Osteoblast (primary cell): Measurements from ENCODE around the gene CLSTN2. TPM values are rescaled to one million over a fixed set of nuclear protein-coding genes. Genes with fewer than 3 reads are reported as not detected.

Experiments
- DNase-seq: peaks from one replicate; pipeline ENCODE4 v3.0.0; 2011; ENCODE audit warnings: low spot score, mixed read lengths; ENCODE audit not compliant: insufficient read length; ENCODE audit errors: missing footprints
- H2AFZ ChIP-seq: 2 replicates; pipeline ENCODE4 v1.6.0; 2011; ENCODE audit warnings: mild to moderate bottlenecking, low read length
- H3K27ac ChIP-seq: 2 replicates; pipeline ENCODE4 v1.5.1; 2011; ENCODE audit warnings: mild to moderate bottlenecking, low read depth, low read length, moderate library complexity
- H3K27me3 ChIP-seq: 2 replicates; pipeline ENCODE4 v1.6.0; 2012; ENCODE audit warnings: mild to moderate bottlenecking, control low read depth, inconsistent platforms, low read length, moderate library complexity; ENCODE audit not compliant: insufficient read depth
- H3K36me3 ChIP-seq: 2 replicates; pipeline ENCODE4 v1.5.1; 2011; ENCODE audit warnings: mild to moderate bottlenecking, low read length, control low read depth, moderate library complexity; ENCODE audit not compliant: insufficient read depth
- H3K4me1 ChIP-seq: 2 replicates; pipeline ENCODE4 v1.5.1; 2011; ENCODE audit warnings: mild to moderate bottlenecking, low read length, control low read depth, moderate library complexity; ENCODE audit not compliant: insufficient read depth
- H3K4me2 ChIP-seq: 2 replicates; pipeline ENCODE4 v1.6.0; 2011; ENCODE audit warnings: mild to moderate bottlenecking, low read length; ENCODE audit not compliant: insufficient read depth
- H3K4me3 ChIP-seq: fragments of 200-600 bp; sonication (generic); 3 replicates; pipeline ENCODE4 v1.5.1; 2012; ENCODE audit warnings: mild to moderate bottlenecking, low read length, inconsistent platforms; ENCODE audit not compliant: insufficient read depth
- H3K79me2 ChIP-seq: 2 replicates; pipeline ENCODE4 v1.6.0; 2012; ENCODE audit warnings: mild to moderate bottlenecking, low read length, control low read depth, inconsistent platforms; ENCODE audit not compliant: insufficient read depth
- H3K9me3 ChIP-seq: 2 replicates; pipeline ENCODE4 v1.5.1; 2011; ENCODE audit warnings: low read depth, low read length, control low read depth
- H4K20me1 ChIP-seq: 2 replicates; pipeline ENCODE4 v1.6.0; 2012; ENCODE audit warnings: mild to moderate bottlenecking, low read length, control low read depth; ENCODE audit not compliant: insufficient read depth
- CTCF ChIP-seq: IDR thresholded peaks from 2 replicates; pipeline ENCODE4 v1.5.1; 2011; ENCODE audit warnings: mild to moderate bottlenecking, low read depth, low read length, moderate library complexity; ENCODE audit errors: extremely low read depth
- total RNA-seq: library from RNA; depleted of rRNA; stranded (reverse); fragments of >200 nt; gene quantifications from 2 replicates; pipeline ENCODE4 v1.2.3, GENCODE V29; 2012

The CLSTN2 gene
- total RNA-seq, 1 donor = under 0.01 TPM

- DNase-seq = no peak
- Histone ChIP-seq H3K27me3 (no peaks in the 10 kb centered on the region), H4K20me1 (no peaks in the 10 kb centered on the region), H3K4me3 (no peak overlapping the region), H3K36me3 (no peaks in the 10 kb centered on the region), H3K4me2 (no peak overlapping the region), H3K9me3 (no peaks in the 10 kb centered on the region), H3K4me1 (no peaks in the 10 kb centered on the region), H2AFZ (no peak overlapping the region), H3K27ac (no peak overlapping the region), H3K79me2 (no peaks in the 10 kb centered on the region)
- TF ChIP-seq CTCF = no peak
These were observed 605.3 kb downstream of the CLSTN2 start for GRCh38 chr3:140540262-140540661.

GRCh38 chr3:140541975-140542653 lies 607.1 kb downstream of the CLSTN2 start:
- no peaks in the 10 kb centered on the region for H3K27me3 ChIP-seq

GRCh38 chr3:140545197-140545596 lies 610.2 kb downstream of the CLSTN2 start:
- no peak overlapping the region for H3K4me3 ChIP-seq
- no peak overlapping the region for H3K27ac ChIP-seq
- no peaks in the 10 kb centered on the region for H3K27me3 ChIP-seq
- no peak for TF ChIP-seq CTCF
- H3K4me1 ChIP-seq = no peaks in the 10 kb centered on the region
- no peaks in the 10 kb centered on the region for H3K36me3 ChIP-seq
- H3K79me2 ChIP-seq = no peaks in the 10 kb centered on the region
- DNase-seq = no peak
- no peak overlapping the region for H2AFZ ChIP-seq
- no peak overlapping the region for H3K4me2 ChIP-seq
- no peaks in the 10 kb centered on the region for H3K9me3 ChIP-seq
- no peaks in the 10 kb centered on the region for H4K20me1 ChIP-seq

More at GRCh38 chr3:140541975-140542653, 607.1 kb downstream of the CLSTN2 start:
- H3K4me2 ChIP-seq = no peak overlapping the region
- no peaks in the 10 kb centered on the region for H3K9me3 ChIP-seq
- no peak for DNase-seq
- no peaks in the 10 kb centered on the region for H4K20me1 ChIP-seq
- no peak for TF ChIP-seq CTCF
- no peaks in the 10 kb centered on the region for H3K36me3 ChIP-seq
- H3K4me1 ChIP-seq = no peaks in the 10 kb centered on the region
- H3K79me2 ChIP-seq = no peaks in the 10 kb centered on the region
- H2AFZ ChIP-seq = no peak overlapping the region
- H3K27ac ChIP-seq = no peak overlapping the region
- no peak overlapping the region for H3K4me3 ChIP-seq

- TF ChIP-seq CTCF = no peak
- Histone ChIP-seq H3K27me3 (no peaks in the 10 kb centered on the region), H3K36me3 (no peaks in the 10 kb centered on the region), H3K9me3 (no peaks in the 10 kb centered on the region), H2AFZ (no peak overlapping the region), H4K20me1 (no peaks in the 10 kb centered on the region), H3K4me1 (no peaks in the 10 kb centered on the region), H3K27ac (no peak overlapping the region), H3K4me2 (no peak overlapping the region), H3K4me3 (no peak overlapping the region), H3K79me2 (no peaks in the 10 kb centered on the region)
- DNase-seq = peak; percentile 55
These were observed 610.8 kb downstream of the CLSTN2 start for GRCh38 chr3:140545756-140546155.
